Bronchial epithelial cell (primary cell): ENCODE measurements around the gene ZNF407. TPM values are rescaled to one million over a fixed set of nuclear protein-coding genes. Genes with fewer than 3 reads are reported as not detected.

Experiments
- DNase-seq: peaks from one replicate; pipeline ENCODE4 v3.0.0-alpha.2; 2010; ENCODE audit warnings: low read depth
- FAIRE-seq: peaks from 2 replicates; lab custom pipeline; 2011; peaks lifted over from hg19 to GRCh38; lab: Jason Lieb, UNC
- H3K27me3 ChIP-seq: 2 replicates; pipeline ENCODE4 v1.5.1; 2011; ENCODE audit warnings: low read length; ENCODE audit not compliant: control insufficient read depth, insufficient read depth
- H3K36me3 ChIP-seq: 2 replicates; pipeline ENCODE4 v1.5.1; 2011; ENCODE audit warnings: low read length; ENCODE audit not compliant: control insufficient read depth, insufficient read depth
- H3K4me3 ChIP-seq: 2 replicates; pipeline ENCODE4 v1.5.1; 2011; ENCODE audit warnings: mild to moderate bottlenecking, low read depth, low read length, control low read depth
- total RNA-seq: library from RNA; depleted of rRNA; stranded (reverse); fragments of >200 nt; gene quantifications from 2 replicates; pipeline ENCODE4 v1.2.1, GENCODE V29; 2014
- TF ChIP-seq, protein P1 (sequence below): IDR thresholded peaks from 2 replicates; pipeline ENCODE4 v1.5.1; 2011; ENCODE audit warnings: mild to moderate bottlenecking, moderate library complexity, low read length, control low read depth, inconsistent platforms; ENCODE audit not compliant: insufficient read depth, severe bottlenecking

The ZNF407 gene
- total RNA-seq, 1 donor from 2014 or later = 10.0 TPM

DNA sequence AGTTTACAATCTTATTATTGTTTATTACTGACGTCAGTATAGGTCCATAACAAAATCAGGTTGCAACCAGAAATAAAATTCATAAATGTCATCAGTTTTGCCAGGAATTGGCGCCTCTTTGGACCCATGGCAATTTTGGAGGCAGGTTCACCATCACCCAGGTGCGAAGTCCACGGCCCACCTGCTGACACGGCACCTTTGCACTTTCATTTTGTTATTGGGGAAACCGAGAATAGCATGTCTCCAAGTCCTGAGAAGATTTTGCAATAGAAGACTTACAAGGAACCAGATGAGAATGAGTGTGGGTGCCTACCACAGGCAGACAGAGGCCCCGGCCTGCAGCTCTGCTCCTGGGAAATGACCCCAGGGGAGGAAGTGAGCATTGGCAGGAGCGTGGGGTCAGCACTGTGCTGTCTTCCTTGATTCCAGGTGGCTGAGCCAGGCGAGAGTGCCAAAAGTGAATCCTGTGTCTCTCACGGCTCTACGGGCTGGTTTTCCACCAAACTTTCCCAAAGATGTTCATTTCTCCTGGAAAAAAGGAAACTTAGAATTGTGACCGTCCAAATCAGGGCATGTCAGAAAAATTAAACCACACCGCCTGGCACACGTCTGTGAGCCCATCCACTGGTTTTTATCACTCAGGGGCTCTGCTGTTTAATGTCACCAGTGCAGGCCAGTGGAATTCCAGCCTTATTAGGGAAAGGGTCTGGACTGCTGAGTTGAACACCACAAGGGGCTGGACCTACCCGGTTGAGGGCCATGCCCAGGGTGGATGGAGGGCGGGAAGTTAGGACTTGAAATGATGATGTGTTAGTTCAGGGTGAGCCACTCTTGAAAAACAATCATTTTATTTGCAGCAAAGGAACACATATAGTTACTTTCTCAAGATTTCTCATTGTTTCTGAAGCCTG is 514.8 kb downstream of the ZNF407 start:
- FAIRE-seq (no peak), DNase-seq (no peak)
- no peak overlapping the region for H3K4me3 ChIP-seq
- TF ChIP-seq, protein P1, sequence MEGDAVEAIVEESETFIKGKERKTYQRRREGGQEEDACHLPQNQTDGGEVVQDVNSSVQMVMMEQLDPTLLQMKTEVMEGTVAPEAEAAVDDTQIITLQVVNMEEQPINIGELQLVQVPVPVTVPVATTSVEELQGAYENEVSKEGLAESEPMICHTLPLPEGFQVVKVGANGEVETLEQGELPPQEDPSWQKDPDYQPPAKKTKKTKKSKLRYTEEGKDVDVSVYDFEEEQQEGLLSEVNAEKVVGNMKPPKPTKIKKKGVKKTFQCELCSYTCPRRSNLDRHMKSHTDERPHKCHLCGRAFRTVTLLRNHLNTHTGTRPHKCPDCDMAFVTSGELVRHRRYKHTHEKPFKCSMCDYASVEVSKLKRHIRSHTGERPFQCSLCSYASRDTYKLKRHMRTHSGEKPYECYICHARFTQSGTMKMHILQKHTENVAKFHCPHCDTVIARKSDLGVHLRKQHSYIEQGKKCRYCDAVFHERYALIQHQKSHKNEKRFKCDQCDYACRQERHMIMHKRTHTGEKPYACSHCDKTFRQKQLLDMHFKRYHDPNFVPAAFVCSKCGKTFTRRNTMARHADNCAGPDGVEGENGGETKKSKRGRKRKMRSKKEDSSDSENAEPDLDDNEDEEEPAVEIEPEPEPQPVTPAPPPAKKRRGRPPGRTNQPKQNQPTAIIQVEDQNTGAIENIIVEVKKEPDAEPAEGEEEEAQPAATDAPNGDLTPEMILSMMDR = no peak
- H3K27me3 ChIP-seq = no peaks in the 10 kb centered on the region
- no peaks in the 10 kb centered on the region for H3K36me3 ChIP-seq

DNA sequence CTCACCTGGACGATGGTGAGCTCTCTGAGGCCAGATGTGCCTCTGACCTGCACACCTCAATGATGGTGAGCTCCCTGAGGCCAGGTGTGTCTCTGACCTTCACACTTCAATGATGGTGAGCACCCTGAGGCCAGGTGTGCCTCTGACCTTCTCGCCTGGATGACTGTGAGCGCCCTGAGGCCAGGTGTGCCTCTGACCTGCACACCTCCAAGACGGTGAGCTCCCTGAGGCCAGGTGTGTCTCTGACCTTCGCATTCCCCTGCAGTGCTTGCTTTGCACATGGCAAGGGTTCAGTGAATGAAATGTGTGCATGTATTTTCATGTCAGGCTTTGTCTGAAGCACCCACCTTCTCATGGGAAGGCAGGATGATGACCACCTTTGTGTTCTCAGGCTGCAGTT is 515.8 kb downstream of the ZNF407 start:
- FAIRE-seq = no peak
- H3K36me3 ChIP-seq = no peaks in the 10 kb centered on the region
- no peaks in the 10 kb centered on the region for H3K27me3 ChIP-seq
- no peak overlapping the region for H3K4me3 ChIP-seq
- TF ChIP-seq, protein P1 = no peak
- DNase-seq = no peak

DNA sequence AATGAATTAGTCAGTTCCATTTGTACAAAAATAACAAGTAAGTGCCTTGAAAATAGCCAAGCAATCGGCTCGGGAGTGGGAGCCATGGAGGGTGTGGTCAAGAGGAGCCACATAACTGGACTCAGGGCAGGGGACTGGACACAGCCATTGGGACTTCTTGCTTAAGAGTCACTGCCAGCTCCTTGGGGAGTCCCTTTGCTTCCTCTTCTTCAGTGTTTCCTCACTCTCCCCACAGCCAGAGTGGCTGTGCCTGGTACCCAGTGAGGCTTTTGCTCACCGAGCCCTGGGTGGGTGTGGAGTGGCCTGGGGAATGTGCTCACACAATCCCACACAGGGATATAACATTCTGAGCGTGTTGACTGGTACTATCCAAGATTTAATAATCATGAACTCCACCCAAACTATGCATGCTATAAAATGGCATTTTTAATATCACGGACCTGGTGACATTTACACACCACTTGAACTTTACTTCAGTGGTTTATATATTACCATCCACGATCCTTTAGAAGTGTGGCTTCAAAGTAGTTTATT is 516.6 kb downstream of the ZNF407 start:
- DNase-seq (no peak), FAIRE-seq (no peak)
- H3K36me3 ChIP-seq = no peaks in the 10 kb centered on the region
- TF ChIP-seq, protein P1 = no peak
- no peaks in the 10 kb centered on the region for H3K27me3 ChIP-seq
- no peak overlapping the region for H3K4me3 ChIP-seq

Other genes starting within 250 kb of the ZNF407 start
- not detected in 2 replicates for gene DIPK1C, start 140.6 kb upstream of the ZNF407 start, total RNA-seq
- 59.5 and 67.4 TPM in 2 replicates for gene CNDP2, start 101.5 kb upstream of the ZNF407 start, total RNA-seq
- gene CNDP1, start 63.4 kb upstream of the ZNF407 start, total RNA-seq = not detected in 2 replicates